Measurements from ENCODE around the gene SMIM11. TPM values are rescaled to one million over a fixed set of nuclear protein-coding genes. Genes with fewer than 3 reads are reported as not detected.

Gene SMIM11
- total and polyA plus RNA-seq, 2 experiments from 2014 or later: 3.5 to 8.9 TPM

- 0 out of 3 replicates have a peak, but pooled peaks cover 3% of the 10 kb centered on the region for H3K4me1 Mint-ChIP-seq
- ATAC-seq: no peak
Observed at GRCh38 chr21:34362136-34362444, 13.2 kb upstream of the SMIM11 start.

More at GRCh38 chr21:34362136-34362444, 13.2 kb upstream of the SMIM11 start:
- TF ChIP-seq REST (IDR thresholded peaks at IDR 0.05; ENCODE audit: unreplicated experiment) (no peak), STAT1 (IDR thresholded peaks at IDR 0.05; ENCODE audit: unreplicated experiment) (no peak), POLR2AphosphoS5 (IDR thresholded peaks at IDR 0.05; ENCODE audit: low read depth) (no peak), CREB1 (CRISPR knock-in tag; IDR thresholded peaks at IDR 0.05; ENCODE audit: low read depth) (no peak), ETS1 (IDR thresholded peaks at IDR 0.05) (no peak), CTCF (conservative IDR thresholded peaks at IDR 0.05; ENCODE audit: low read depth in 2 of 2) (no peak)
- H4K20me1 ChIP-seq (replicated peaks; ENCODE audit: insufficient read depth): no peaks in the 10 kb centered on the region
- H3K27ac ChIP-seq (ENCODE audit: low read depth): no peak overlapping the region
- Mint-ChIP-seq H3K9me3 (peaks cover 4% of the 10 kb centered on the region; the same call in 2 of the 3 replicates), H3K4me3 (no peak overlapping the region), H3K27ac (no peak overlapping the region), H3K27me3 (ENCODE audit: insufficient read depth, low read depth, poor library complexity) (no peaks in the 10 kb centered on the region), H3K36me3 (ENCODE audit: low read depth) (no peaks in the 10 kb centered on the region)
- H2AFZ ChIP-seq: peak overlapping the region; percentile 2; the same call in 1 of the 2 replicates
- DNase-seq (ENCODE audit: low spot score): no peak
- H3K9me2 ChIP-seq (ENCODE audit: insufficient read depth): no peaks in the 10 kb centered on the region
- no peaks in the 10 kb centered on the region for H3K36me3 ChIP-seq (ENCODE audit: insufficient read depth)
- H3K4me2 ChIP-seq: no peak overlapping the region
- H3K4me3 ChIP-seq: no peak overlapping the region
- no peaks in the 10 kb centered on the region for H3F3A ChIP-seq (replicated peaks; ENCODE audit: low read depth)
- H3K79me2 ChIP-seq (replicated peaks; ENCODE audit: insufficient read depth): no peaks in the 10 kb centered on the region
- H3K4me1 ChIP-seq (ENCODE audit: insufficient read depth): no peaks in the 10 kb centered on the region
- no peaks in the 10 kb centered on the region for H3K27me3 ChIP-seq (ENCODE audit: insufficient read depth)
